ENCODE measurements around the gene IDI2. TPM values are rescaled to one million over a fixed set of nuclear protein-coding genes. Genes with fewer than 3 reads are reported as not detected.

IDI2 gene
- total and polyA plus RNA-seq, 2 of the 13 experiments (the other 11 are each of a cell fraction or from before 2014, with no cell fraction given) = not detected

DNA sequence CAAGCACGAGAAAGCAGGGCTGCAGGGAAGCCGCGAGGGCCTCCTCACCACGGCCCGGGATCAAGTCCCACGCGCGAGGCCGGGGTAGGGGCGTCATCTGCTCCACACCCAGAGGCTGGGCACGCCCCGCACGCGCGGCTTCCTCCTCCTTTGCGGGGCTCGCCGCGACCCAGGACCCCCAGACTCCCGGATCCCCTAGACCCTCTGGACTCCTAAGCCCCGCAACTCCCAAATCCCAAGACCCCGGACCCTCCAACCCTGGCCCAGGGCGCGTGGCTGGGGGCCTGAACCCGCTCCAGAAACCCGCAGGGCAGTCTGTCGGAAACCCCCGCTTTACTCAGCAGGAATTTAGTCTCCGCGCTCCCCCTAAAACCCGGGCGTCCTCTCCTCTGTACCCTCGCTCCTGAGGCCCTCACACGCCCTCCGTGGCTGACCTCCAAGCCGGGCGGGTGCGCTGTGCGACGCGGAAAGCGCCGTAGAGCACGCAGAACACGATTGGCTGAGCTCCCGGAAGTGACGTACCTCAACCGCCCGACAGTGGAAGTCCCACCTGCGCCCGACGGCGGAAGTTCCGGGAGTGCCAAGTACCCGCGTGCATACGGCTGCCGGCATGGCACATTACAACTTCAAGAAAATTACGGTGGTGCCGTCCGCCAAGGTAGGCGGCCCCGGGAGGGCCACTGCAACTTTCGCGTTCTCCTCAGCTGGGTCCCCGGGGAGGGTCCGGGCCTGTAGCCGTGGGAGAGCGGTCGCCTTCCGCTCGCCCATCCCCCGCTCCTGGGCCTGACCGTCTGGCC lies 37.6 kb downstream of the IDI2 start, which contains the start of gene GTPBP4:
GTPBP4 (plus strand) TSS at position 565 of the 797 bp plus-strand sequence; CDS start at position 611, 46 bp downstream.
- BruUV-seq (replicated peaks) = TSS peak; percentile 84
- Histone ChIP-seq H2AFZ (ENCODE audit: low read length) (no peak within 1 kb of the TSS), H4K20me1 (ENCODE audit: insufficient read depth, low read length) (peaks cover 12% of the 10 kb centered on the region), H3K79me2 (ENCODE audit: insufficient read depth, low read length) (peaks cover 49% of the 10 kb centered on the region), H3K27me3 (ENCODE audit: control insufficient read depth in 1 of 2, insufficient read depth in 2 of 2, low read length in 2 of 2) (no peaks in the 10 kb centered on the region; a peak in 1 of 5 replicates), H3K4me2 (ENCODE audit: low read depth, low read length) (peak within 1 kb of the TSS; percentile 84), H3K4me1 (ENCODE audit: insufficient read depth, low read length) (peaks cover 67% of the 10 kb centered on the region), H3K27ac (ENCODE audit: extremely low read length, insufficient read depth, low read length) (peak within 1 kb of the TSS; percentile 79), H3K36me3 (replicated peaks in 1 of 2; ENCODE audit: control insufficient read depth in 1 of 2, insufficient read depth in 2 of 2, low read length in 2 of 2) (peaks cover 5 to 10% of the 10 kb centered on the region in 2 experiments; a peak in 4 of 5 replicates), H3K9ac (ENCODE audit: insufficient read depth, low read depth, low read length) (peak within 1 kb of the TSS; percentile 95), H3K4me3 (replicated peaks in 1 of 3; ENCODE audit: insufficient read depth in 1 of 3, low read depth in 2 of 3, low read length in 3 of 3) (peak within 1 kb of the TSS; percentile 98 to 100 (median 99)), H3K9me3 (ENCODE audit: low read length) (no peaks in the 10 kb centered on the region)
- ChIA-PET POLR2A (interaction anchor here (1.0 to 6.5 kb wide), 9 partner anchors 14 to 61 kb away, joined by 3 to 42 read pairs (median 4); partner anchors contain the start of gene IDI1), CTCF (ENCODE audit: low intra/inter-chr PET ratio, low total read pairs) (no interaction called here)
- WGBS (ENCODE audit: low lambda C conversion rate) = 1% methylated on average over 15 of the region's 74 CpGs
- intact Hi-C loops (cut with micrococcal nuclease; ENCODE audit: unreplicated experiment) (loop anchor here (2.0 to 5.0 kb wide), 3 partner anchors 17 to 59 kb away; partner anchors contain the start of genes IDI1 and LARP4B), in situ Hi-C loops (cut with HindIII; ENCODE audit: extremely low pct_ligation_motif_present, low pct_unique_long_range_greater_than_20kb) (loop anchor here (10.0 kb wide), 1 partner anchor 53 kb away; the partner anchor contains the start of gene LARP4B)
- DNase-seq (ENCODE audit: low spot score) = peak; percentile 94
- FAIRE-seq = peak; percentile 94
- peak; percentile 97 for ATAC-seq
- TF ChIP-seq ZNF644 (CRISPR knock-in tag; IDR thresholded peaks at IDR 0.05; ENCODE audit: low read depth) = no peak
- 0 out of 2 replicates have a peak, but pooled peaks have one; percentile 54 for TF ChIP-seq ZNF256 (CRISPR knock-in tag; conservative IDR thresholded peaks at IDR 0.05)
- TF ChIP-seq DNMT3B (CRISPR knock-in tag; conservative IDR thresholded peaks at IDR 0.05) = no peak
- peak; percentile 94 for TF ChIP-seq ZMYM4 (CRISPR knock-in tag; IDR thresholded peaks at IDR 0.05)
- peak; percentile 69; the same call in 1 of the 2 replicates for TF ChIP-seq HOXA5 (CRISPR knock-in tag; IDR thresholded peaks at IDR 0.05)
- peak; percentile 42; the same call in 1 of the 2 replicates for TF ChIP-seq MED1 (CRISPR knock-in tag; IDR thresholded peaks at IDR 0.05)
- 0 out of 2 replicates have a peak, but pooled peaks have one; percentile 37 for TF ChIP-seq AHR (CRISPR knock-in tag; IDR thresholded peaks at IDR 0.05)
- TF ChIP-seq SNAPC2 (CRISPR knock-in tag; IDR thresholded peaks at IDR 0.05) = no peak
- peak; percentile 60; the same call in 1 of the 2 replicates for TF ChIP-seq BRD4 (CRISPR knock-in tag; IDR thresholded peaks at IDR 0.05)
- TF ChIP-seq ZSCAN22 (CRISPR knock-in tag; IDR thresholded peaks at IDR 0.05) = no peak
- TF ChIP-seq, protein P1, sequence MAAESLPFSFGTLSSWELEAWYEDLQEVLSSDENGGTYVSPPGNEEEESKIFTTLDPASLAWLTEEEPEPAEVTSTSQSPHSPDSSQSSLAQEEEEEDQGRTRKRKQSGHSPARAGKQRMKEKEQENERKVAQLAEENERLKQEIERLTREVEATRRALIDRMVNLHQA (CRISPR knock-in tag; IDR thresholded peaks at IDR 0.05) = no peak
- peak; percentile 99 for TF ChIP-seq DMAP1 (CRISPR knock-in tag; IDR thresholded peaks at IDR 0.05)
- TF ChIP-seq ZSCAN31 (CRISPR knock-in tag; IDR thresholded peaks at IDR 0.05; ENCODE audit: low read depth) = peak; percentile 31; the same call in 1 of the 2 replicates
- no peak for TF ChIP-seq LCORL (IDR thresholded peaks at IDR 0.05)
- TF ChIP-seq LCORL (CRISPR knock-in tag; IDR thresholded peaks at IDR 0.05) = peak; percentile 74
- TF ChIP-seq ZNF569 (CRISPR knock-in tag; IDR thresholded peaks at IDR 0.05; ENCODE audit: borderline replicate concordance) = no peak
- TF ChIP-seq, protein P2, sequence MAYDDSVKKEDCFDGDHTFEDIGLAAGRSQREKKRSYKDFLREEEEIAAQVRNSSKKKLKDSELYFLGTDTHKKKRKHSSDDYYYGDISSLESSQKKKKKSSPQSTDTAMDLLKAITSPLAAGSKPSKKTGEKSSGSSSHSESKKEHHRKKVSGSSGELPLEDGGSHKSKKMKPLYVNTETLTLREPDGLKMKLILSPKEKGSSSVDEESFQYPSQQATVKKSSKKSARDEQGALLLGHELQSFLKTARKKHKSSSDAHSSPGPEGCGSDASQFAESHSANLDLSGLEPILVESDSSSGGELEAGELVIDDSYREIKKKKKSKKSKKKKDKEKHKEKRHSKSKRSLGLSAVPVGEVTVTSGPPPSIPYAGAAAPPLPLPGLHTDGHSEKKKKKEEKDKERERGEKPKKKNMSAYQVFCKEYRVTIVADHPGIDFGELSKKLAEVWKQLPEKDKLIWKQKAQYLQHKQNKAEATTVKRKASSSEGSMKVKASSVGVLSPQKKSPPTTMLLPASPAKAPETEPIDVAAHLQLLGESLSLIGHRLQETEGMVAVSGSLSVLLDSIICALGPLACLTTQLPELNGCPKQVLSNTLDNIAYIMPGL (CRISPR knock-in tag; IDR thresholded peaks at IDR 0.05; ENCODE audit: borderline replicate concordance in 1 of 2, low read depth in 1 of 2) = peak; percentile 89 to 94
- peak; percentile 95; the same call in 2 of the 3 replicates for TF ChIP-seq MXI1 (IDR thresholded peaks at IDR 0.05; ENCODE audit: borderline replicate concordance, low read depth, low read length)
- 0 out of 2 replicates have a peak, but pooled peaks have one; percentile 29 for TF ChIP-seq ZNF615 (CRISPR knock-in tag; IDR thresholded peaks at IDR 0.05; ENCODE audit: borderline replicate concordance)
